ENCODE results near the gene EXOC1L.

DNA sequence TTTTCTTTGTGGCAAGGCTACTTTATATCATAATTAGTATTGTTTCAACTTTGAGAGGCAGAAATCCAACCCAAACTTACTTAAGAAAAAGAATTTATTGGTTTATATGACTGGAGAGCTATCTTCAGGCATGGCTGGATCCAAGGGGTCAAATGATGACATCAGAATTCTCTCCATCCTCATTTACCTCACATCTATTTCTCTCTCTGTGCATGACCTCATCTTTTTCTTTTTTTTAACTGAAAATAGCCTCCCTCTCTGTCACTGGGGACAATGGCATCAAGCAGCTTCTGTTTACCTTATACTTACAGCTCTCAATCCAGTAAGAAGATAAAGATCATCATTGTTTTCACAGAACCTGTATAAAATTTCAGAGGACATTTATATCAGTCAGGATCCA is 12.0 kb upstream of the EXOC1L start:
- TF ChIP-seq, protein P1, sequence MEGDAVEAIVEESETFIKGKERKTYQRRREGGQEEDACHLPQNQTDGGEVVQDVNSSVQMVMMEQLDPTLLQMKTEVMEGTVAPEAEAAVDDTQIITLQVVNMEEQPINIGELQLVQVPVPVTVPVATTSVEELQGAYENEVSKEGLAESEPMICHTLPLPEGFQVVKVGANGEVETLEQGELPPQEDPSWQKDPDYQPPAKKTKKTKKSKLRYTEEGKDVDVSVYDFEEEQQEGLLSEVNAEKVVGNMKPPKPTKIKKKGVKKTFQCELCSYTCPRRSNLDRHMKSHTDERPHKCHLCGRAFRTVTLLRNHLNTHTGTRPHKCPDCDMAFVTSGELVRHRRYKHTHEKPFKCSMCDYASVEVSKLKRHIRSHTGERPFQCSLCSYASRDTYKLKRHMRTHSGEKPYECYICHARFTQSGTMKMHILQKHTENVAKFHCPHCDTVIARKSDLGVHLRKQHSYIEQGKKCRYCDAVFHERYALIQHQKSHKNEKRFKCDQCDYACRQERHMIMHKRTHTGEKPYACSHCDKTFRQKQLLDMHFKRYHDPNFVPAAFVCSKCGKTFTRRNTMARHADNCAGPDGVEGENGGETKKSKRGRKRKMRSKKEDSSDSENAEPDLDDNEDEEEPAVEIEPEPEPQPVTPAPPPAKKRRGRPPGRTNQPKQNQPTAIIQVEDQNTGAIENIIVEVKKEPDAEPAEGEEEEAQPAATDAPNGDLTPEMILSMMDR (IDR thresholded peaks at IDR 0.05) = no peak
- TF ChIP-seq POLR2A (IDR thresholded peaks at IDR 0.05) = no peak

Data from adrenal gland (tissue), 5 donors.